ENCODE measurements around the gene WIPF1.

WIPF1 gene

GRCh38 chr2:174611006-174611405 is 13.4 kb upstream of the WIPF1 start:
- Histone ChIP-seq H3K9ac (ENCODE audit: low read length) (no peak overlapping the region), H3K79me2 (ENCODE audit: low read length) (peaks cover 81% of the 10 kb centered on the region), H3K27ac (ENCODE audit: low read length) (no peak overlapping the region), H3K9me2 (replicated peaks; ENCODE audit: insufficient read depth, low read length) (no peaks in the 10 kb centered on the region), H2AFZ (ENCODE audit: low read length) (no peak overlapping the region), H3K9me3 (replicated peaks; ENCODE audit: insufficient read depth, low read length) (no peaks in the 10 kb centered on the region), H3K4me1 (ENCODE audit: low read length) (peaks cover 61% of the 10 kb centered on the region), H4K20me1 (ENCODE audit: insufficient read depth, low read length) (no peaks in the 10 kb centered on the region), H3K27me3 (replicated peaks; ENCODE audit: insufficient read depth, low read length) (no peaks in the 10 kb centered on the region), H3K4me2 (ENCODE audit: low read depth, low read length) (no peak overlapping the region), H3F3A (ENCODE audit: insufficient read depth, low read length) (peaks cover 36% of the 10 kb centered on the region), H3K4me3 (ENCODE audit: low read length) (no peak overlapping the region), H3K36me3 (replicated peaks; ENCODE audit: insufficient read depth, low read length) (no peaks in the 10 kb centered on the region)
- DNase-seq = no peak
- TF ChIP-seq CTCF (IDR thresholded peaks at IDR 0.05; ENCODE audit: low read length) (no peak), EZH2 (optimal IDR thresholded peaks at IDR 0.05; ENCODE audit: low read depth, low read length) (no peak), EZH2phosphoT487 (IDR thresholded peaks at IDR 0.05; ENCODE audit: low read length) (no peak)

GRCh38 chr2:174610243-174610995 is 12.8 kb upstream of the WIPF1 start:
- H3K9ac ChIP-seq (ENCODE audit: low read length) = no peak overlapping the region
- no peaks in the 10 kb centered on the region for H3K9me3 ChIP-seq (replicated peaks; ENCODE audit: insufficient read depth, low read length)
- H3K79me2 ChIP-seq (ENCODE audit: low read length) = peaks cover 81% of the 10 kb centered on the region
- no peak for DNase-seq
- H3K9me2 ChIP-seq (replicated peaks; ENCODE audit: insufficient read depth, low read length) = no peaks in the 10 kb centered on the region
- H3K27ac ChIP-seq (ENCODE audit: low read length) = peak overlapping the region; percentile 85; the same call in 1 of the 2 replicates
- no peak overlapping the region for H2AFZ ChIP-seq (ENCODE audit: low read length)
- no peaks in the 10 kb centered on the region for H3K36me3 ChIP-seq (replicated peaks; ENCODE audit: insufficient read depth, low read length)
- H4K20me1 ChIP-seq (ENCODE audit: insufficient read depth, low read length) = no peaks in the 10 kb centered on the region
- H3K4me2 ChIP-seq (ENCODE audit: low read depth, low read length) = 0 out of 2 replicates have a peak overlapping the region, but pooled peaks have one; percentile 56
- no peak for TF ChIP-seq EZH2phosphoT487 (IDR thresholded peaks at IDR 0.05; ENCODE audit: low read length)
- no peak for TF ChIP-seq CTCF (IDR thresholded peaks at IDR 0.05; ENCODE audit: low read length)
- no peak for TF ChIP-seq EZH2 (optimal IDR thresholded peaks at IDR 0.05; ENCODE audit: low read depth, low read length)
- H3K4me3 ChIP-seq (ENCODE audit: low read length) = no peak overlapping the region
- peaks cover 36% of the 10 kb centered on the region for H3F3A ChIP-seq (ENCODE audit: insufficient read depth, low read length)
- peaks cover 58% of the 10 kb centered on the region for H3K4me1 ChIP-seq (ENCODE audit: low read length)
- no peaks in the 10 kb centered on the region for H3K27me3 ChIP-seq (replicated peaks; ENCODE audit: insufficient read depth, low read length)

- Histone ChIP-seq H3K9ac (ENCODE audit: low read length) (peak overlapping the region; percentile 34; the same call in 1 of the 2 replicates), H3K79me2 (ENCODE audit: low read length) (peaks cover 84% of the 10 kb centered on the region), H3K27me3 (replicated peaks; ENCODE audit: insufficient read depth, low read length) (no peaks in the 10 kb centered on the region), H3K9me2 (replicated peaks; ENCODE audit: insufficient read depth, low read length) (no peaks in the 10 kb centered on the region), H3K27ac (ENCODE audit: low read length) (peak overlapping the region; percentile 85), H3K36me3 (replicated peaks; ENCODE audit: insufficient read depth, low read length) (no peaks in the 10 kb centered on the region), H4K20me1 (ENCODE audit: insufficient read depth, low read length) (no peaks in the 10 kb centered on the region), H2AFZ (ENCODE audit: low read length) (no peak overlapping the region), H3K4me2 (ENCODE audit: low read depth, low read length) (peak overlapping the region; percentile 56), H3K4me1 (ENCODE audit: low read length) (peaks cover 57% of the 10 kb centered on the region), H3K9me3 (replicated peaks; ENCODE audit: insufficient read depth, low read length) (no peaks in the 10 kb centered on the region), H3F3A (ENCODE audit: insufficient read depth, low read length) (peaks cover 36% of the 10 kb centered on the region), H3K4me3 (ENCODE audit: low read length) (no peak overlapping the region)
- DNase-seq = no peak
- no peak for TF ChIP-seq EZH2 (optimal IDR thresholded peaks at IDR 0.05; ENCODE audit: low read depth, low read length)
Observed at GRCh38 chr2:174609261-174609660, 11.7 kb upstream of the WIPF1 start.

GRCh38 chr2:174608866-174609214 is 11.2 kb upstream of the WIPF1 start:
- Histone ChIP-seq H3K4me2 (ENCODE audit: low read depth, low read length) (peak overlapping the region; percentile 56), H3K79me2 (ENCODE audit: low read length) (peaks cover 84% of the 10 kb centered on the region), H3K9me3 (replicated peaks; ENCODE audit: insufficient read depth, low read length) (no peaks in the 10 kb centered on the region), H2AFZ (ENCODE audit: low read length) (no peak overlapping the region), H3K9me2 (replicated peaks; ENCODE audit: insufficient read depth, low read length) (no peaks in the 10 kb centered on the region), H3K27ac (ENCODE audit: low read length) (peak overlapping the region; percentile 85), H3K4me3 (ENCODE audit: low read length) (no peak overlapping the region), H3K36me3 (replicated peaks; ENCODE audit: insufficient read depth, low read length) (no peaks in the 10 kb centered on the region), H3K27me3 (replicated peaks; ENCODE audit: insufficient read depth, low read length) (no peaks in the 10 kb centered on the region), H4K20me1 (ENCODE audit: insufficient read depth, low read length) (no peaks in the 10 kb centered on the region), H3K9ac (ENCODE audit: low read length) (peak overlapping the region; percentile 34; the same call in 1 of the 2 replicates), H3K4me1 (ENCODE audit: low read length) (peaks cover 55% of the 10 kb centered on the region), H3F3A (ENCODE audit: insufficient read depth, low read length) (peaks cover 36% of the 10 kb centered on the region)
- no peak for DNase-seq
- TF ChIP-seq CTCF (IDR thresholded peaks at IDR 0.05; ENCODE audit: low read length) = no peak
- no peak for TF ChIP-seq EZH2 (optimal IDR thresholded peaks at IDR 0.05; ENCODE audit: low read depth, low read length)
- no peak for TF ChIP-seq EZH2phosphoT487 (IDR thresholded peaks at IDR 0.05; ENCODE audit: low read length)

All from MM.1S (cell line).